ENCODE data around the gene LILRA6.
A peak's percentile ranks its signal among the peaks of the same experiment; 100 is the strongest.

GRCh38 chr19:54231077-54231931 is 11.3 kb downstream of the LILRA6 start:
- no peak for TF ChIP-seq POLR2A (IDR thresholded peaks at IDR 0.05)
- TF ChIP-seq CTCF (IDR thresholded peaks at IDR 0.05), result peak; percentile 53 to 90 (median 82)
